HG02884 (cell line): ENCODE results near the gene POLR1A.

Source experiments
- ATAC-seq: cut with Tn5 transposase; IDR thresholded peaks from one replicate; pipeline ENCODE4 v1.9.1; 2021; ENCODE audit warnings: mild to moderate bottlenecking, moderate library complexity; ENCODE audit not compliant: unreplicated experiment

POLR1A gene

GRCh38 chr2:86065512-86065911 lies 40.2 kb downstream of the POLR1A start:
- ATAC-seq, result no peak

DNA sequence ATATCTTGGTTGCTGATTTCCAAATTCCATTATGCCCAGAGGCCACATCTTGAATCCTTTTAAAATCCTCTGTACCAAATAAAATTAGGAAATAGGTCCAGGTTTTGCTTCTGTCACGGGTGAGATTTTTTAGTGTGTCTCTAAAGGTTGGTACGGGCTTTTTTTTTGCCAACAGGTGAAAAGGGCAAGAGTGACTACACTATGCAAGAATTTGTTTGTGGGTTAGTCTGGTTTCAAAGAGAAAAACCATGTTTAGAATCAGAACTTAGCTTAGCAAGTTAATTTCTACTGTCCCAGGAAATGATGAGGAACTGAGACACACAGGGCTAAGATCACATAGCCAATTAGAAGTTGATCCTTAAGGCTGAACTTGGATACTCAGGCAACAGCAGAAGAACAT lies 41.7 kb downstream of the POLR1A start:
- no peak for ATAC-seq

DNA sequence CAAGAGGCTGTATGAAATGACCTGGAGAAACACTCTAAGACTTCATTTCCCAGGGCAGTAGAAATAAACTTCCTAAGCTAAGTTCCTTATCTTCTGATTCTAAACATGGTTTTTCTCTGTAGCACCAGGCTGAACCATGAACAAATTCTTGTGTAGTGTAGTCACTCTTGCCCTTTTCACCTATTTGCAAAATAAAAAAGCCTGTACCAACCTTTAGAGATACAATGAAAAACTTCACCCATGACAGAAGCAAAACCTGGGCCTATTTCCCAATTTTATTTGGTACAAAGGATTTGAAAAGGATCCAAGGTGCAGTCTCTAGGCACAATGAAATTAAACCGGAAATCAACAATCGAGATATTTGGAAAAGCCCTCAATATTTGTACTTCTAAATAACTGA lies 43.6 kb downstream of the POLR1A start:
- ATAC-seq, result no peak

DNA sequence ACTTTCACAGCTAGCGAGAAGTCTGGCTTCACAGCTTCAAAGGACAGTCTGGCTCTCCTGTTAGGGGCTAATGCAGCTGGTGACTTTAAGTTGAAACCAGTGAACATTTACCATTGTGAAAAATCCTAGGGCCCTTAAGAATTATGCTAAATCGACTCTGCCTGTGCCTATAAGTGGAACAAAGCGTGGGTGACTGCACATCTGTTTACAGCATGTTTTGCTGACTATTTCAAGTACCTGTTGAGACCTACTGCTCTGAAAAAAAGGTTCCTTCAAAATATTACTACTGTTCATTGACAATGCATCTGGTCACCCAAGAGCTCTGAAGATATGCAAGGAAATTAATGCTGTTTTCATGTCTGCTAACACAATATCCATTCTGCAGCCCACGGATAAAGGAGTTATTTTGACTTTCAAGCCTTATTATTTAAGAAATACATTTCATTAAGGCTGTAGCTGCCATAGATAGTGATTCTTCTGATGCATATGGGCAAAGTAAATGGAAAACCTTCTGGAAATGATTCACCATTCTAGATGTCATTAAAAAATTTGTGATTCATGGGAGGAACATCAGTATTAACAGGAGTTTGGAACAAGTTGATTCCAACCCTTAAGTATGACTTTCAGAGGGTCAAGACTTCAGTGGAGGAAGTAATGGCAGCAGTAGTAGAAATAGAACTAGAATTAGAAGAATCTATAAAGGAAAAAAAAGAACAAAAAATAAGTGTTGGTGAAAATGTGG lies 48.9 kb downstream of the POLR1A start:
- ATAC-seq, result no peak

DNA sequence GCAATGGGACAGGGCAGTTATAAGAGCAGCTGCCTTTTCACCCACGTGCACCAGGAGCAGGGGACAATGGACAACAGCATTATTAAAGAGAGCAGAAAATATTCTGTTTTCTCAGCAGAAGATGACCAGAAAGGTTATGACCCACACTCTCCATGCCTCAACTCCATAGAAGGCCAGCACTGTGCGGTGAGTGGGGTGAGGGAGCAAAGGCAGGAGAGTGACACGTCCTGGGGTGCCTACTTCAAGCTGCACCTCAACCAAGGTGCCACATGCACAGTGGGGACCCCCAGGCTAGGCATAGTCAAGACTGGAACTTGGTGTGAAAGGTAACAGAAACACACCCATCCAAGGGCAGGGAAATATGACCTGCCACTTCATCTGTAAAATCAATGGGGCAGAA lies 50.4 kb downstream of the POLR1A start:
- ATAC-seq, result no peak

GRCh38 chr2:86054535-86055082 lies 51.1 kb downstream of the POLR1A start:
- no peak for ATAC-seq

GRCh38 chr2:86053166-86053565 lies 52.5 kb downstream of the POLR1A start:
- ATAC-seq, result no peak

DNA sequence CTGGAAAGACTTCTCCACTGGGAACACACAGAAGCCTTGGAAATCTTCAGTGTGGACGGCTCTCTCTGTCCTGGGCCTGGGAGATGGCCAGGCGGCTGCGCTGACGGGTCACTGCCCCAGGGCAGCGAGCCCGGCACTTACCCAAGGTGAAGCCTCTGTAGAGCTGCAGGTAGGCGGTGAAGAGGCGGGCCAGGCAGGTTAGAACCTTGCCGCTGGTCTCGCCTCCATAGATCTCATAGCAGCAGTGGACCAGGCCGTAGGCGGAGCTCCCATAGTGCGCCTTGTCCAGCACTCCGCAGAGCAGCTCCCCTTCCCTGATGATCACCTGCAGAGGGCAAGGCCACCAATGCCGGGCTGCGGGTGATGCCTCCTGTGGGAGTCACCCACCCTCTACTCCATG lies 53.0 kb downstream of the POLR1A start:
- ATAC-seq, result no peak

GRCh38 chr2:86052265-86052664 lies 53.4 kb downstream of the POLR1A start:
- ATAC-seq, result no peak

GRCh38 chr2:86050301-86050700 lies 55.4 kb downstream of the POLR1A start:
- ATAC-seq, result no peak

- ATAC-seq, result no peak
These were observed 56.2 kb downstream of the POLR1A start for GRCh38 chr2:86049529-86049928.

DNA sequence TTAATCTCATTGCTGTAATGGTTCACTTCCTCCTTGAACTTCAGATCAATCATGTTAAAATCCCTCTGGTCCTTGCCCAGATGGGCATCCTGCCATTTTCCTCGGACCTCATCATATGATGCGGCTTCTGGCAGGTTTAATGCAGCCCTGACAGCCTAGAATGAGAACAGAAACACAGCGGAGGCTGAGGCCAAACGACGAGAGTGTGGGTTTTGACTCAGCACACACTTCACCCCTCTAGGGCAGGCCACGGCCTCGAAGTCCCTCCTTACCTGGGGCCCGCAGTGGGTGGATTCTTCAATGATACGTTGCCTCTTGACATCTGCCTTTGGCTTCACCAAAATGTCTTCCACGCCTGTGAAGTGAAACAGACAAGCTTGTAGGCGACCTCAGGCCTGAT lies 56.8 kb downstream of the POLR1A start:
- no peak for ATAC-seq

DNA sequence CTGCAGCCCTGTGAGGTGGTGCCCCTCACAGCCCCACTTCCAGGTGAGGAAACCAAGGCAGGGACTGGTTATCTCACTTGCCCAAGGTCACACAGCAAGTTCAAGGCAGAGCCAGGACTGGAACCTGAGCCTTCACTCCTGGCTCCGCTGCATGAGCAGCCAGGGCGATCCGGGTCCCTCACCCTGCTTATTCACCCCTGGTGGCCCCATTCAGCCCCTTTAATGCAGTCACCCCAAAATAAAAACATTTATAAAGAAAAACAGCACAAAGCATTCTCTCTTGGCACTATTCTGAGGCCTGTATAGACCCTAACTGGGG lies 57.3 kb downstream of the POLR1A start:
- ATAC-seq, result no peak

DNA sequence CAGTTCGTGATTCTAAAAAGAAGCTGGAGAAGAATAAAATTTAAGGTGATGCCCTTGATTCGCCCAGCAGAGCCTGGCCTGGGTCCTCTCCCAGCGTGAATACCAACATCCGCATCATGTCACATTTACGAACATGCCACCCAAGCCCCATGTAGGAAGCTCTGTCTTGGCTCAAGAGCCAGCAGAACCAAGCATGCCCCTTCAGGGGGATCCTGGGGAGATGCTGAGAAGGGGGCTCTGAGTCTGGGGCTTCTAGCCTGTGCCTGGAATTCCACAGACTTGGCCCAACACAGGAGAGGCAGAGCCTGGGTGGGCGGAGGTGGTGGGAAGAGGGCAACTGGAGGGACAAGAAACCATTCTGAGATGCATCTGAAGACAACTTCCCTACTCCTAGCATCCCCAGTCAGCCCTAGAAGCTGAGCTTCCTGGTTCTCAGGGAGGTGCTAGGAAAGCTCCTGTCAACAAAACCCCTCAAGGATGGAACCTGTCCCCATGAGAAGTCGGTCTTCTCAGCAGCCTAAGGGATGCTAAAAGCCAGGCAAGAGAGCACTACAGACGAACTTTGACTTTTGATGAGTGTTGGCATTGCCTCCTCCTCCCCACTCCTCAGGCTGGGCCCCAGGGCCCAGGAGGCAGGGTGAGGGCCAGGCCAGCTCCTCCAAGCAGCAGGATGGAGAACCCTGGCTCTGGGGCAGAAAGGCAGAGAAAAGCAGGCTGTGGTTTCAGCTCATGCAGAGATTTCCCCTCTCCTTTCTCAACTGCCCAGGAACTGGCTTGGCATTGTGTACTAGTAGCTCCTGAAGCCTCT lies 57.9 kb downstream of the POLR1A start:
- ATAC-seq, result no peak

GRCh38 chr2:86045541-86045940 lies 60.1 kb downstream of the POLR1A start:
- no peak for ATAC-seq

DNA sequence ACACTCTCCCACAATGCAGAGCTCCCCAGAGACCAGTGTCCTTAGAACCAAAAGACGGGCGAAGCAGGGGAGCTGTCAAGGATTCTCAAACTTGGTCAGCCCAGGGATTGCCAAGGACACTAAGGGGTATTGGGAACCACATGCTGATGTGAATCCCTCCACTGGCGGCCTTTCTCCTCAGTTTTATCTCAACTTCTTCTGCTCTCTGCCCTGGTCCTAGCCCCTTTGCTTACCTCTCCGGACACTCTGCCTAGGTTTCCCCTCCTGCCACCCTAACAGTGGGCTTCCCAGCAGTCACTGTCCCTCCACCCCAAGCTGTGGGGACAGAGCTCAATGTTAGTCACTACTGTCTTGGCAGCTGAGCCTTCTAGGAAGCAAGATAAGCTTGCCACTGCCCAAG lies 61.1 kb downstream of the POLR1A start:
- no peak for ATAC-seq

DNA sequence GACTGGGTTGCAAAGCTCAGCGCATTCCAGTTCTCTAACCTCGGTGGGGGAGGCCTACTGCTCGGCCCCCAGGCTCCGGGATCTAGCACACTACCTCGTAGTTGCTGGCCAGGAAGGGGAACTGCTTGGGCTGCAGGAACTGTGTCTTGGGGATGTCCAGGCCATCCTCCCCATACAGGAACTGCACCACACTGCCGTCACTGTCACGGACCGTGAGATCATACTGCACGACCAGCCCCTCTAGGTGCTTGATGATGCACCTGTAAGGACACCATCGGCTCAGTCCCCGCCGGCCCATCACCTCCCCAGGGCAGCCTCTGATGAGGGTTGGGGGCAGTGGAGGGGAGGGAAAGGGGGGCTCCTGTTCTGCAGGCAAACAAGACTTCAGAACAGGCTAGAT lies 61.6 kb downstream of the POLR1A start:
- no peak for ATAC-seq

- ATAC-seq, result no peak
These were observed 63.2 kb downstream of the POLR1A start for GRCh38 chr2:86042256-86043168.

GRCh38 chr2:86039963-86040655 lies 65.6 kb downstream of the POLR1A start:
- no peak for ATAC-seq

DNA sequence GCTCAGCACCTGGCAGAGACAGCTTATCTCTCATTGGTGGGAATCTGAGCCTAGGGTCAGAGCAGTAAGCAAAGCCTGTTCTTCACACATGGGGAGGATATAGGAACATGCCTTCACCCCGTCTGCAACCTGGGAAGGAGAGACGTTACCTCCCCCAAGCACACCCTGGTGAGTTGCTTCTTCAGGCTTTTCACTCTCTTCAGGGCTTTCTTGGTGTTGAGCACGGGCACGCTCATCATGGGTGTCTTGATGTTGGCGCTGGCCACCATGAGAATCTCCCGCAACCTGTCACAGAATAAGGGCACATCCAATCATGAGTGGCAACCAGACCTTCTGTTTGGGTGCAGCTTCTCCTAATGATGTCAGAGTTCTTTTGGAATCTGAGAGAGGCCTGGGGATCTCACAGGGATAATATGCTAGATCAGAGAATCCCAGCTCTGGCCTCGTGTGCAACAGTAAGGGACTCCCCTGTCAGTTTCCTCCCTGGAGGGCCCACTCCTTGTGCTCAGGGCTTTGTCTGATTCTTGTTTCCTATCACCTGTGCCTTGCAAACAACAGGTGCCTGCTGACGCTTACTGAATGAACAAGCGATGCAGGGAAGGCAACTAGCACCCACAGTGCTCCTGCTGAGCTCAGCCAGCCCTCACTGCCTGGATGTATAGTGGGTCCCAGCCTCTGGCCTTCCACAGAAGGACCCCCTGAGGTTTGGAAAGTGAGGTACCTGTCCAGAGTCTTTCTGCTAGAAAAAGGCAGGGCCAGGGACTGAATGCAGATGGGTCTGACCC lies 66.3 kb downstream of the POLR1A start:
- no peak for ATAC-seq
